HFF-Myc (cell line): ENCODE results near the gene CLDN22.

Experiments
- DNase-seq: peaks from one replicate; pipeline ENCODE4 v3.0.0-alpha.2; 2011; ENCODE audit warnings: low read depth; ENCODE audit errors: extremely low read depth
- H3K4me3 ChIP-seq: replicated peaks from 2 replicates; pipeline ENCODE4 v1.5.1; 2011; ENCODE audit warnings: low read depth, mild to moderate bottlenecking, control low read depth, low read length
- CTCF ChIP-seq: IDR thresholded peaks from 2 replicates; pipeline ENCODE4 v1.5.1; 2012; ENCODE audit warnings: mild to moderate bottlenecking, low read depth, low read length, control low read depth; ENCODE audit errors: missing control alignments

CLDN22 gene

GRCh38 chr4:183353557-183353956, 33.5 kb upstream of the CLDN22 start:
- DNase-seq, result no peak

GRCh38 chr4:183352546-183352945, 32.5 kb upstream of the CLDN22 start:
- no peak for TF ChIP-seq CTCF
- DNase-seq, result no peak
- H3K4me3 ChIP-seq, result no peak overlapping the region

More at GRCh38 chr4:183353557-183353956, 33.5 kb upstream of the CLDN22 start:
- no peak overlapping the region for H3K4me3 ChIP-seq
- no peak for TF ChIP-seq CTCF

GRCh38 chr4:183350317-183351071, 30.4 kb upstream of the CLDN22 start:
- peak overlapping the region; percentile 25 for H3K4me3 ChIP-seq
- TF ChIP-seq CTCF, result no peak
- DNase-seq, result peak; percentile 49

- no peak for TF ChIP-seq CTCF
- H3K4me3 ChIP-seq, result peak overlapping the region; percentile 39
- DNase-seq, result peak; percentile 94
Observed at GRCh38 chr4:183349673-183350072, 29.6 kb upstream of the CLDN22 start.

GRCh38 chr4:183348706-183349659, 28.9 kb upstream of the CLDN22 start:
- peak overlapping the region; percentile 39 for H3K4me3 ChIP-seq

GRCh38 chr4:183348136-183348535, 28.1 kb upstream of the CLDN22 start:
- TF ChIP-seq CTCF, result no peak
- no peak for DNase-seq
- H3K4me3 ChIP-seq, result no peak overlapping the region

More at GRCh38 chr4:183348706-183349659, 28.9 kb upstream of the CLDN22 start:
- TF ChIP-seq CTCF, result no peak
- DNase-seq, result peak; percentile 96
